Ascending aorta (tissue), 2 donors: ENCODE results near the gene FANCE. TPM values are rescaled to one million over a fixed set of nuclear protein-coding genes. Genes with fewer than 3 reads are reported as not detected.

Source experiments
- DNase-seq, 2 donors: peaks; one replicate each; pipeline ENCODE4 v3.0.0-alpha.2; 2019; ENCODE audit warnings: low spot score in 2 of 2
- H3K27ac ChIP-seq, 2 donors: fragments of 200-600 bp; sonication (generic); one replicate each; pipeline ENCODE4 v1.5.1; 2016 to 2017; ENCODE audit warnings: mild to moderate bottlenecking in 1 of 2
- H3K27me3 ChIP-seq: fragments of 200-600 bp; sonication (generic); one replicate; pipeline ENCODE4 v1.5.1; 2017
- H3K36me3 ChIP-seq, 2 donors: fragments of 200-600 bp; sonication (generic); one replicate each; pipeline ENCODE4 v1.5.1; 2016
- H3K4me1 ChIP-seq, 2 donors: fragments of 200-600 bp; sonication (generic); one replicate each; pipeline ENCODE4 v1.5.1; 2016 to 2017; ENCODE audit warnings: mild to moderate bottlenecking in 1 of 2
- H3K4me3 ChIP-seq, 2 donors: fragments of 200-600 bp; sonication (generic); one replicate each; pipeline ENCODE4 v1.5.1; 2016 to 2017; ENCODE audit warnings: mild to moderate bottlenecking in 1 of 2
- H3K9me3 ChIP-seq, 2 donors: fragments of 200-600 bp; sonication (generic); one replicate each; pipeline ENCODE4 v1.5.1; 2016
- CTCF ChIP-seq, 3 experiments: fragments of 200-600 bp in 2 of 3; fragments of 450-650 bp in 1 of 3; sonication (generic) in 2 of 3; IDR thresholded peaks; one replicate each; pipeline ENCODE4 v1.5.1; 2016 to 2019; ENCODE audit warnings: antibody characterized with exemption in 3 of 3, mild to moderate bottlenecking in 1 of 3, moderate library complexity in 1 of 3
- intact Hi-C: fragments of 100-400 bp; cut with DNase I; formaldehyde crosslinking; loops from one replicate; pipeline ENCODE4 v1.15.1; 2023
- total RNA-seq: library from RNA; depleted of rRNA; stranded (reverse); fragments of >200 nt; gene quantifications from one replicate; pipeline ENCODE4 v1.1.0, GENCODE V29; 2016

The FANCE gene
- total RNA-seq, 1 donor from 2014 or later: 0.32 TPM

- DNase-seq: no peak
- intact Hi-C loops: no loop called here
- H3K9me3 ChIP-seq: no peaks in the 10 kb centered on the region
- H3K27me3 ChIP-seq: no peaks in the 10 kb centered on the region
- no peak overlapping the region for H3K27ac ChIP-seq
- TF ChIP-seq CTCF (IDR thresholded peaks at IDR 0.05): no peak
- H3K4me1 ChIP-seq: no peaks in the 10 kb centered on the region
- peaks cover 59 to 83% of the 10 kb centered on the region in 2 donors for H3K36me3 ChIP-seq
- no peak overlapping the region for H3K4me3 ChIP-seq
Observed at GRCh38 chr6:35478259-35478658, 26.1 kb downstream of the FANCE start.

DNA sequence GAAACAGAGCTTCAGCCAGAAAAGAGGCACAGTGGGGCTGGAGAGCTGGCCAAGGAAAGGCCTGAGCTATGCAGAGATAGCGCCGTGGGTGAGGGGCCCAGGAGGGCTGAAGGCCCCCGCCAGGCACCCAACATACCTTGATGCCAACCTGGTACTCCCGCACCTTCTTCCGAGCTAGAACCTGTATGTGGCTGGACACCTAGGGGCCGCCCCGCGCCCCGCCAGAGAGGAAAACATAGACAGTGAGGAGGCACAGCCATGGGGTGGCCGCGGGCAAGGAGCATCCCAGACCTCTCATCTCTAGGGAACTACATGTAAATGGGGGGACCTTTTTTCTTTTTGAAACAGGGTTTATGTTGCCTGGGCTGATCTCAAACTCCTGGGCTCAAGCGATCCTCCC, 28.0 kb downstream of the FANCE start:
- no peak for TF ChIP-seq CTCF (IDR thresholded peaks at IDR 0.05)
- Histone ChIP-seq H3K27ac (peak overlapping the region in 1 of 2 donors; percentile 9), H3K4me3 (no peak overlapping the region), H3K36me3 (peaks cover 53 to 82% of the 10 kb centered on the region in 2 donors), H3K4me1 (peaks cover 0 to 5% of the 10 kb centered on the region in 2 donors), H3K9me3 (no peaks in the 10 kb centered on the region), H3K27me3 (no peaks in the 10 kb centered on the region)
- intact Hi-C loops: loop anchor here (10.0 kb wide), 1 partner anchor 325 kb away; no protein-coding TSS in a partner anchor
- DNase-seq: no peak

DNA sequence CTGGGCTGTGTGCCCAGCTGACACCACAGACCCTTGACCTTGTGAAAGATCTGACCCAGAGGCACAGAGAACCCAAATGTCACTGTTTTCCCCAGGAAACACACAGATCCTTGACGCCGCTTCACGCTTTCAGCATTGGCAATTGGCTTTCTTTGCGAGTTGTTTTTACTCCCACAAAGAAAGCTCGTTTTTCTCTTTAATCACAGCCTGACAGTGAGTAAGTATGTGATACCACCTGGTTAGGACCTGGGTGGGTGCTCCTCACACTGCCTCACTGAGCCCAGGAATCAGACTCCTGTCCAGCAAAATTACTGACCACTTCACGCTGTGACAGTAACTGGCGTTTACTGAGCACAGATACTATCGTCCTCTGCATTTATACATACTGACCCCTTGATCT, 29.1 kb downstream of the FANCE start:
- H3K4me1 ChIP-seq: peaks cover 9 to 16% of the 10 kb centered on the region in 2 donors
- intact Hi-C loops: loop anchor here (10.0 kb wide), 1 partner anchor 326 kb away; no protein-coding TSS in a partner anchor
- H3K4me3 ChIP-seq: no peak overlapping the region
- H3K36me3 ChIP-seq: peaks cover 49 to 72% of the 10 kb centered on the region in 2 donors
- no peak for DNase-seq
- no peaks in the 10 kb centered on the region for H3K9me3 ChIP-seq
- H3K27ac ChIP-seq: no peak overlapping the region
- no peaks in the 10 kb centered on the region for H3K27me3 ChIP-seq
- TF ChIP-seq CTCF (IDR thresholded peaks at IDR 0.05): no peak

GRCh38 chr6:35483062-35483461, 30.9 kb downstream of the FANCE start:
- Histone ChIP-seq H3K36me3 (peaks cover 45 to 56% of the 10 kb centered on the region in 2 donors), H3K27ac (no peak overlapping the region), H3K4me1 (peaks cover 20 to 32% of the 10 kb centered on the region in 2 donors), H3K9me3 (no peaks in the 10 kb centered on the region), H3K27me3 (no peaks in the 10 kb centered on the region), H3K4me3 (no peak overlapping the region)
- no peak for DNase-seq
- intact Hi-C loops: loop anchor here (10.0 kb wide), 1 partner anchor 328 kb away; no protein-coding TSS in a partner anchor
- TF ChIP-seq CTCF (IDR thresholded peaks at IDR 0.05): no peak

- Histone ChIP-seq H3K27ac (peak overlapping the region in 1 of 2 donors; percentile 90), H3K9me3 (no peaks in the 10 kb centered on the region), H3K4me1 (peaks cover 24 to 36% of the 10 kb centered on the region in 2 donors), H3K4me3 (no peak overlapping the region), H3K36me3 (peaks cover 45 to 51% of the 10 kb centered on the region in 2 donors), H3K27me3 (no peaks in the 10 kb centered on the region)
- no peak for DNase-seq
- intact Hi-C loops: loop anchor here (10.0 kb wide), 1 partner anchor 329 kb away; no protein-coding TSS in a partner anchor
- TF ChIP-seq CTCF (IDR thresholded peaks at IDR 0.05): no peak
Observed at GRCh38 chr6:35483490-35483889, 31.4 kb downstream of the FANCE start.
